ENCODE data around the gene UBE2Q1.

- TF ChIP-seq RAD21 (IDR thresholded peaks at IDR 0.05; ENCODE audit: low read depth): no peak
- TF ChIP-seq ZBTB33 (IDR thresholded peaks at IDR 0.05; ENCODE audit: extremely low read depth, insufficient replicate concordance, low read length): no peak
- no peak for TF ChIP-seq CTCF (IDR thresholded peaks at IDR 0.05 in 2 of 3, conservative IDR thresholded peaks at IDR 0.05 in 1 of 3; ENCODE audit: borderline replicate concordance in 1 of 3, insufficient read depth in 1 of 3, low read depth in 2 of 3, low read length in 2 of 3)
- no peak for TF ChIP-seq JUND (IDR thresholded peaks at IDR 0.05)
- no peak for TF ChIP-seq YY1 (IDR thresholded peaks at IDR 0.05; ENCODE audit: extremely low read depth, insufficient replicate concordance, low read depth, low read length)
- TF ChIP-seq POLR2A (IDR thresholded peaks at IDR 0.05; ENCODE audit: borderline replicate concordance, extremely low read depth, insufficient read depth, insufficient read length): no peak
- TF ChIP-seq SP1 (IDR thresholded peaks at IDR 0.05; ENCODE audit: low read depth): no peak
- TF ChIP-seq ATF3 (IDR thresholded peaks at IDR 0.05): no peak
- no peak for TF ChIP-seq MAX (IDR thresholded peaks at IDR 0.05)
- TF ChIP-seq SIN3A (IDR thresholded peaks at IDR 0.05; ENCODE audit: low read depth): no peak
- no peak for TF ChIP-seq REST (IDR thresholded peaks at IDR 0.05; ENCODE audit: low read depth)
These were observed 1.1 kb downstream of the UBE2Q1 start for GRCh38 chr1:154557248-154557938.
